GM12878 (cell line): ENCODE measurements around the gene PLPP3. TPM values are rescaled to one million over a fixed set of nuclear protein-coding genes. Genes with fewer than 3 reads are reported as not detected.

Experiments
- ATAC-seq: fragments of 200-7000 bp; cut with Tn5 transposase; 3 replicates; pipeline ENCODE4 v1.9.1; 2020; ENCODE audit warnings: mild to moderate bottlenecking, moderate library complexity
- BruUV-seq: library from RNA; stranded (reverse); fragments of 400-500 nt; replicated peaks from 2 replicates; lab custom pipeline; 2021; lab: Mats Ljungman, UMichigan
- CTCF ChIA-PET: fragments of 300-600 bp; sonication (Branson Sonifier 250); formaldehyde crosslinking; extraction: SDS; loops from one replicate; lab custom pipeline; 2021; ENCODE audit warnings: inconsistent platforms; lab: Yijun Ruan, JAX
- POLR2A ChIA-PET: fragments of 350-600 bp; formaldehyde crosslinking; extraction: SDS; loops from one replicate; lab custom pipeline; 2021; ENCODE audit warnings: inconsistent platforms; lab: Charles Lee
- RAD21 ChIA-PET: fragments of 300-600 bp; sonication (Branson Sonifier 250); formaldehyde crosslinking; loops from one replicate; lab custom pipeline; 2023; ENCODE audit warnings: antibody characterized with exemption; ENCODE audit not compliant: unreplicated experiment; lab: Charles Lee
- SMC1A ChIA-PET: fragments of 300-600 bp; sonication (Branson Sonifier 250); formaldehyde crosslinking; loops from one replicate; lab custom pipeline; 2023; ENCODE audit not compliant: unreplicated experiment, uncharacterized antibody; lab: Charles Lee
- DNase-seq: peaks from one replicate; pipeline ENCODE4 v3.0.0-alpha.2; 2011; ENCODE audit warnings: low read depth, low spot score
- FAIRE-seq: peaks from 3 replicates; lab custom pipeline; 2011; peaks lifted over from hg19 to GRCh38; lab: Jason Lieb, UNC
- H2AFZ ChIP-seq: 2 replicates; pipeline ENCODE4 v1.6.0; 2011; ENCODE audit warnings: low read depth, low read length, control low read depth; ENCODE audit not compliant: control insufficient read depth
- H3K27ac ChIP-seq: 2 replicates; pipeline ENCODE4 v1.5.1; 2011; ENCODE audit warnings: control low read depth; ENCODE audit not compliant: control insufficient read depth, insufficient read depth
- H3K27me3 ChIP-seq, 2 experiments: replicated peaks in 1 of 2; 2 replicates each; pipeline versions ENCODE4 v1.6.0 to v1.6.1; 2011; ENCODE audit warnings: low read length in 1 of 2; ENCODE audit not compliant: control insufficient read depth in 2 of 2, insufficient read depth in 2 of 2
- H3K36me3 ChIP-seq, 2 experiments: 2 replicates each; pipeline ENCODE4 v1.5.1; 2011; ENCODE audit warnings: low read length in 1 of 2; ENCODE audit not compliant: control insufficient read depth in 2 of 2, insufficient read depth in 2 of 2
- H3K4me1 ChIP-seq: 2 replicates; pipeline ENCODE4 v1.6.1; 2011; ENCODE audit warnings: mild to moderate bottlenecking, low read length, moderate library complexity, mixed read lengths; ENCODE audit not compliant: control insufficient read depth, insufficient read depth
- H3K4me2 ChIP-seq: 2 replicates; pipeline ENCODE4 v1.6.0; 2011; ENCODE audit warnings: control low read depth; ENCODE audit not compliant: control insufficient read depth, insufficient read depth
- H3K4me3 ChIP-seq: fragments of 200-600 bp; sonication (generic); 2 replicates; pipeline ENCODE4 v1.5.1; 2016
- H3K79me2 ChIP-seq: 2 replicates; pipeline ENCODE4 v1.6.0; 2011; ENCODE audit warnings: low read length; ENCODE audit not compliant: control insufficient read depth, insufficient read depth
- H3K9ac ChIP-seq: 2 replicates; pipeline ENCODE4 v1.8.0; 2011; ENCODE audit warnings: low read length, control low read depth, mixed read lengths; ENCODE audit not compliant: control insufficient read depth, insufficient read depth
- H3K9me3 ChIP-seq: replicated peaks from 3 replicates; pipeline ENCODE4 v1.5.1; 2011; ENCODE audit warnings: mild to moderate bottlenecking, low read length; ENCODE audit not compliant: control insufficient read depth, insufficient read depth
- H4K20me1 ChIP-seq: 2 replicates; pipeline ENCODE4 v1.6.0; 2011; ENCODE audit not compliant: control insufficient read depth, insufficient read depth
- BRCA1 ChIP-seq: IDR thresholded peaks from 2 replicates; pipeline ENCODE4 v1.6.1; 2011; ENCODE audit warnings: low read depth, low read length, improper control_type of control experiment
- ELK1 ChIP-seq: IDR thresholded peaks from 2 replicates; pipeline ENCODE4 v1.6.1; 2012; ENCODE audit warnings: low read depth, low read length, improper control_type of control experiment
- IRF5 ChIP-seq: fragments of 450-650 bp; IDR thresholded peaks from 2 replicates; pipeline ENCODE4 v1.6.1; 2017; ENCODE audit warnings: borderline replicate concordance
- KDM1A ChIP-seq: fragments of 200-600 bp; sonication (generic); IDR thresholded peaks from 2 replicates; pipeline ENCODE4 v1.6.1; 2016; ENCODE audit warnings: borderline replicate concordance
- NFXL1 ChIP-seq: fragments of 450-650 bp; IDR thresholded peaks from 2 replicates; pipeline ENCODE4 v1.6.1; 2017; ENCODE audit warnings: antibody characterized with exemption, mild to moderate bottlenecking, borderline replicate concordance
- REST ChIP-seq: IDR thresholded peaks from 2 replicates; pipeline ENCODE4 v1.6.1; 2012; ENCODE audit warnings: mild to moderate bottlenecking, low read depth, low read length
- SREBF2 ChIP-seq: IDR thresholded peaks from 2 replicates; pipeline ENCODE4 v1.6.1; 2012; ENCODE audit warnings: mild to moderate bottlenecking, low read length
- ZNF274 ChIP-seq: IDR thresholded peaks from one replicate; pipeline ENCODE4 v1.8.0; 2011; ENCODE audit not compliant: insufficient read length, insufficient read depth
- WGBS: methylation state at CpG from one replicate; pipeline ENCODE4 v1.1.6; 2016; ENCODE audit warnings: low lambda C conversion rate; ENCODE audit not compliant: insufficient replicate concordance, insufficient coverage; ENCODE audit errors: missing lambda C conversion rate; 5-methylcytosine and 5-hydroxymethylcytosine counted together
- in situ Hi-C: fragments of 300-500 bp; cut with MboI; formaldehyde crosslinking; loops from 9 replicates; pipeline ENCODE4 v1.14.3; 2018; ENCODE audit warnings: mixed read lengths
- intact Hi-C: fragments of 100-400 bp; cut with micrococcal nuclease; formaldehyde crosslinking; loops from one replicate; pipeline ENCODE4 v1.14.2; 2022; ENCODE audit not compliant: unreplicated experiment
- polyA plus RNA-seq, 11 experiments: library from polyadenylated mRNA; depleted of rRNA in 4 of 11; unstranded in 6 of 11; stranded (reverse) in 5 of 11; fragments of >200 nt; fragmentation: Nextera tagmentation in 4 of 11; fragmentation: Illumina TruSeq in 1 of 11; extraction: Ambion mirVana in 4 of 11; extraction: Trizol in 1 of 11; gene quantifications; 1 replicate in 1 of 11; 2 replicates in 10 of 11; pipeline versions ENCODE4 v1.2.1 to v1.2.3, GENCODE V29; 2011 to 2016; ENCODE audit warnings: inconsistent platforms in 2 of 11, missing spikeins in 2 of 11, low read depth in 1 of 11
- total RNA-seq, 4 experiments: library from RNA; depleted of rRNA in 3 of 4; stranded (reverse); fragments of >200 nt in 3 of 4; fragmentation: Illumina TruSeq in 1 of 4; extraction: Trizol in 1 of 4; gene quantifications; 2 replicates each; pipeline versions ENCODE4 v1.2.1 to v1.2.3, GENCODE V29; 2013 to 2021

The PLPP3 gene
- total and polyA plus RNA-seq, 10 of the 15 experiments (the other 5 are each of a cell fraction or from before 2014, with no cell fraction given), result 6.4 to 26.8 (median 9.5) TPM

- TF ChIP-seq REST (no peak), IRF5 (no peak), ELK1 (no peak), ZNF274 (no peak), BRCA1 (no peak)
Measured at GRCh38 chr1:56494306-56494705, 85.1 kb downstream of the PLPP3 start (continued).

GRCh38 chr1:56493826-56494225 lies 85.5 kb downstream of the PLPP3 start:
- Histone ChIP-seq H3K9ac (no peak overlapping the region), H3K4me1 (no peaks in the 10 kb centered on the region), H3K9me3 (no peaks in the 10 kb centered on the region), H3K27me3 (no peaks in the 10 kb centered on the region), H3K27ac (no peak overlapping the region), H3K4me2 (no peak overlapping the region), H3K36me3 (peaks cover 0 to 1% of the 10 kb centered on the region in 2 experiments; a peak in 1 of 4 replicates), H2AFZ (no peak overlapping the region), H4K20me1 (no peaks in the 10 kb centered on the region), H3K79me2 (no peaks in the 10 kb centered on the region), H3K4me3 (no peak overlapping the region)
- RAD21 ChIA-PET, result no interaction called here
- no peak for FAIRE-seq
- WGBS, result 60% methylated on average over 2 of the region's 2 CpGs
- no peak for DNase-seq
- no TSS peak for BruUV-seq
- CTCF ChIA-PET, result interaction anchor here (1.1 to 1.7 kb wide), 2 partner anchors 15 to 634 kb away, joined by 3 read pairs; no protein-coding TSS in a partner anchor
- in situ Hi-C loops (no loop called here), intact Hi-C loops (no loop called here)
- TF ChIP-seq SREBF2 (no peak), NFXL1 (no peak), KDM1A (no peak)
- no peak for ATAC-seq
- SMC1A ChIA-PET, result interaction anchor here (0.6 to 2.8 kb wide), 4 partner anchors 14 to 83 kb away, joined by 3 to 13 read pairs (median 6); no protein-coding TSS in a partner anchor
- POLR2A ChIA-PET, result no interaction called here
